H1 (cell line): ENCODE results near the gene PLK1. TPM values are rescaled to one million over a fixed set of nuclear protein-coding genes. Genes with fewer than 3 reads are reported as not detected.

Experiments
- BACH1 ChIP-seq: IDR thresholded peaks from 2 replicates; pipeline ENCODE4 v1.6.1; 2012; ENCODE audit warnings: low read length, improper control_type of control experiment
- CHD2 ChIP-seq: IDR thresholded peaks from 2 replicates; pipeline ENCODE4 v1.6.1; 2012; ENCODE audit warnings: low read length, improper control_type of control experiment
- CTBP2 ChIP-seq: IDR thresholded peaks from 2 replicates; pipeline ENCODE4 v1.7.0; 2011; ENCODE audit warnings: borderline replicate concordance, mild to moderate bottlenecking, moderate library complexity, mixed read lengths, low read length; ENCODE audit not compliant: insufficient read depth, insufficient read length
- KDM1A ChIP-seq: fragments of 200-600, 300-600 bp; sonication (generic); IDR thresholded peaks from 2 replicates; pipeline ENCODE4 v1.7.1; 2016; ENCODE audit warnings: mild to moderate bottlenecking, low read length, borderline replicate concordance
- MAFK ChIP-seq: IDR thresholded peaks from 2 replicates; pipeline ENCODE4 v1.6.1; 2012; ENCODE audit warnings: low read depth, mild to moderate bottlenecking, improper control_type of control experiment, low read length
- NANOG ChIP-seq: IDR thresholded peaks from 2 replicates; pipeline ENCODE4 v1.6.1; 2011; ENCODE audit warnings: low read length, low read depth, mild to moderate bottlenecking, inconsistent platforms; ENCODE audit not compliant: insufficient read depth, poor library complexity, severe bottlenecking
- POLR2A ChIP-seq, 2 experiments: IDR thresholded peaks; 1 replicate in 1 of 2; 2 replicates in 1 of 2; pipeline ENCODE4 v1.6.1; 2011; ENCODE audit warnings: low read depth in 2 of 2, low read length in 2 of 2, mild to moderate bottlenecking in 2 of 2; ENCODE audit errors: control extremely low read depth in 1 of 2
- SAP30 ChIP-seq: fragments of 300-600 bp; sonication (generic); IDR thresholded peaks from 2 replicates; pipeline ENCODE4 v1.7.1; 2012; ENCODE audit warnings: low read length, moderate library complexity, mild to moderate bottlenecking, inconsistent platforms; ENCODE audit not compliant: insufficient read depth, insufficient replicate concordance
- SIN3A ChIP-seq, 2 experiments: IDR thresholded peaks in 1 of 2; conservative IDR thresholded peaks in 1 of 2; 2 replicates each; pipeline ENCODE4 v1.6.1; 2011 to 2012; ENCODE audit warnings: low read length in 2 of 2, improper control_type of control experiment in 1 of 2, low read depth in 1 of 2, mild to moderate bottlenecking in 1 of 2
- TCF12 ChIP-seq: IDR thresholded peaks from 2 replicates; pipeline ENCODE4 v1.6.1; 2011; ENCODE audit warnings: low read depth, mild to moderate bottlenecking, low read length
- polyA plus RNA-seq, 7 experiments: library from polyadenylated mRNA; depleted of rRNA in 3 of 7; stranded (reverse) in 5 of 7; unstranded in 2 of 7; fragments of >200 nt in 5 of 7; fragments of 200-250 nt in 2 of 7; gene quantifications; 1 replicate in 5 of 7; 2 replicates in 1 of 7; 4 replicates in 1 of 7; pipeline versions ENCODE4 v1.2.1 to v1.2.3, GENCODE V29; 2011 to 2013; ENCODE audit warnings: missing spikeins in 2 of 7, mixed read lengths in 2 of 7
- total RNA-seq: library from RNA; stranded (reverse); fragmentation: NEBNext Ultra II Directional; extraction: Animal tissue kit (Norgen Biotek cat#: 25700); gene quantifications from 2 replicates; pipeline ENCODE4 v1.2.1, GENCODE V29; 2021
- TF ChIP-seq, protein P1 (sequence below): IDR thresholded peaks from 2 replicates; pipeline ENCODE4 v1.6.1; 2012; ENCODE audit warnings: inconsistent platforms

Gene PLK1
- total and polyA plus RNA-seq, 2 of the 8 experiments (the other 6 are each of a cell fraction or from before 2014, with no cell fraction given): 127 to 139 TPM

DNA sequence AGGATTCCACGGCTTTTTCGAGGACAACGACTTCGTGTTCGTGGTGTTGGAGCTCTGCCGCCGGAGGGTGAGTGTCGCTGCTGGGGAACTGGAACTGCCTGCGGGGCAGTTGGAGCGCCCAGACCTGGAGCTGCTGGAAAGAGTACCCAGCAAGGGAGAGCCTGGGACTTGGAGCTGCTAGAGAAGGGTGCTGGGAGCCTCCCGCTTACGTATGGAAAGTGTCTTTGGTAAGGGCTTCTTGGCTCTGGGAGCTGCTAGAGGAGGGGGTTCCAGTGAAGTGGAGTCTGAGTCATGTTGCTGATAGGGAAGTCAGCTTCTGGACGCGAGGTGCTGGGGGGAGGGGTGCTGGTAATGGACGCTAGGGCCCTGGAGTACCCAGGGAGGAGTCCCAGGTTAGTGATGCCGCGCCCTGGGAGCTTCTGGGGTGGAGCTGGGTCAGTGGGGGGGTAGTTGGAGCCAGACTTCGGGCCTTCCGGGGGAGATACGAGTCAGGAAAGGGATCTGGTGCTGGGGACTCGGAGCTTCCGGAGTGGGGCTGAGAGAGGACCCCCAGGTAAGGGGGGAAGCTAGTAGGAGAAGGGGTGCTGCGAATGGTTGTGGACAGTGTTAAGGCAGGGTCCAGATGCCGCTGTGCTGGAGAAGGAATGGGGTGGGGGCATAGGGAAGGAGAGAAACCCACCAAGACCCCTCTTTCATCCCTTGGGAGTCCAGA, 741 bp downstream of the PLK1 start (continued):
- TF ChIP-seq MAFK (no peak), POLR2A (IDR thresholded peaks at IDR 0.05; ENCODE audit: control extremely low read depth in 1 of 2, low read depth in 2 of 2, low read length in 2 of 2) (0 out of 3 replicates have a peak, but pooled peaks of 1 of the 2 experiments have one; percentile 17), KDM1A (no peak), CHD2 (no peak), NANOG (no peak), SIN3A (conservative IDR thresholded peaks at IDR 0.05 in 1 of 2, IDR thresholded peaks at IDR 0.05 in 1 of 2; ENCODE audit: low read depth in 1 of 2, low read length in 2 of 2) (peak in 1 of 2 experiments; percentile 17; a peak in 1 of 4 replicates), SAP30 (peak; percentile 17), TCF12 (no peak), BACH1 (0 out of 2 replicates have a peak, but pooled peaks have one; percentile 45), CTBP2 (no peak)
- TF ChIP-seq, protein P1, sequence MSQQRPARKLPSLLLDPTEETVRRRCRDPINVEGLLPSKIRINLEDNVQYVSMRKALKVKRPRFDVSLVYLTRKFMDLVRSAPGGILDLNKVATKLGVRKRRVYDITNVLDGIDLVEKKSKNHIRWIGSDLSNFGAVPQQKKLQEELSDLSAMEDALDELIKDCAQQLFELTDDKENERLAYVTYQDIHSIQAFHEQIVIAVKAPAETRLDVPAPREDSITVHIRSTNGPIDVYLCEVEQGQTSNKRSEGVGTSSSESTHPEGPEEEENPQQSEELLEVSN: no peak
